HG03469 (cell line): ENCODE results near the gene NKX3-2.
A peak's percentile ranks its signal among the peaks of the same experiment; 100 is the strongest.

Source experiments
- ATAC-seq: cut with Tn5 transposase; IDR thresholded peaks from one replicate; pipeline ENCODE4 v1.9.1; 2021; ENCODE audit warnings: mild to moderate bottlenecking, moderate library complexity, moderate number of reproducible peaks; ENCODE audit not compliant: unreplicated experiment

Gene NKX3-2

GRCh38 chr4:13534344-13535063, 9.8 kb downstream of the NKX3-2 start:
- no peak for ATAC-seq

- no peak for ATAC-seq
These were observed 10.5 kb downstream of the NKX3-2 start for GRCh38 chr4:13533670-13534343.

- ATAC-seq = no peak
These were observed 12.7 kb downstream of the NKX3-2 start for GRCh38 chr4:13531625-13531998.

- ATAC-seq = no peak
These were observed 13.3 kb downstream of the NKX3-2 start for GRCh38 chr4:13530823-13531624.

GRCh38 chr4:13529128-13529919, 15.0 kb downstream of the NKX3-2 start:
- no peak for ATAC-seq

- ATAC-seq = no peak
These were observed 15.5 kb downstream of the NKX3-2 start for GRCh38 chr4:13528821-13529127.

GRCh38 chr4:13527981-13528820, 16.1 kb downstream of the NKX3-2 start:
- ATAC-seq = peak; percentile 80

- ATAC-seq = no peak
These were observed 16.9 kb downstream of the NKX3-2 start for GRCh38 chr4:13527192-13527980.

GRCh38 chr4:13526658-13527057, 17.6 kb downstream of the NKX3-2 start:
- ATAC-seq = no peak

- no peak for ATAC-seq
These were observed 18.6 kb downstream of the NKX3-2 start for GRCh38 chr4:13525606-13526281.

- ATAC-seq = no peak
These were observed 19.6 kb downstream of the NKX3-2 start for GRCh38 chr4:13524504-13525243.

- ATAC-seq = no peak
These were observed 20.5 kb downstream of the NKX3-2 start for GRCh38 chr4:13523591-13524503.

GRCh38 chr4:13523105-13523477, 21.2 kb downstream of the NKX3-2 start:
- ATAC-seq = no peak

GRCh38 chr4:13522282-13523104, 21.8 kb downstream of the NKX3-2 start:
- ATAC-seq = no peak

- ATAC-seq = no peak
These were observed 23.3 kb downstream of the NKX3-2 start for GRCh38 chr4:13521047-13521446.

GRCh38 chr4:13516315-13516860, 27.9 kb downstream of the NKX3-2 start:
- no peak for ATAC-seq
